ENCODE measurements around the gene OSGEP.

The OSGEP gene

DNA sequence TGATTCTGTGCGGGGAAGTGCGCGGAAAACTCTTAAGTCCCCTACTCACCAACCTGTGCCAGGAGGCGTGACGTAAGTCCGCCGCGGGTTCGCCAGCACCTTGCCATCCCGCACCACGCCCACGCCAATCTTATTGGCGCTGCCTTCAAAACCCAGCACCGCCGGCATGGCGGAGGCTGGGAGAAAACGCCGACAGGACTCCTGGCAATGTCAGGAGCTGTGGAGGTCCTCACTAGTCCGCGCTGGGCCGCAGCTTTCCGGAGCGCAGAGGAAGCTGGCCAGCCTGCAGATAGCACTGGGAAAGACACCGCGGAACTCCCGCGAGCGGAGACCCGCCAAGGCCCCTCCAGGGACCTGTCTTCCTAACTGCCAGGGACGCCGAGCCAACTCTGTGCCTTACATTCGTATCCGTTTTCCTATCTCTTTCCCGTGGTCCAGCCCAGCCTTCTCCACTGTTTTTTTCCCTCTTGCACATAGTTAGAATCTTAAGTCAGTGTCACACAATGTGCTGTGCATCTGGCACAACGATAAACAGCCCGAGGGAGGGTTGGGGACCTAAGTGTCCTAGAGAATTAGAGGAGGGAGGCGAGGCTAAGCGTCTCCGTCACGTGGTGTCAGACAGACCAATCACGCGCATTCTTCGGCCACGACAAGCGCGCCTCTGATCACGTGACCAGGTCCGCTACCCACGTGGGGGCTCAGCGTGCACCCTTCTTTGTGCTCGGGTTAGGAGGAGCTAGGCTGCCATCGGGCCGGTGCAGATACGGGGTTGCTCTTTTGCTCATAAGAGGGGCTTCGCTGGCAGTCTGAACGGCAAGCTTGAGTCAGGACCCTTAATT is at the start of gene OSGEP, which contains the start of gene APEX1:
OSGEP (minus strand) TSS at position 297 of the 839 bp plus-strand sequence; CDS start at position 168, 129 bp downstream.
APEX1 (plus strand) TSS at position 711 of the 839 bp plus-strand sequence. CDS start 420 bp downstream, outside the sequence.
- DNase-seq (ENCODE audit: low read depth), result peak; percentile 99
- no peak for TF ChIP-seq CTCF (IDR thresholded peaks at IDR 0.05; ENCODE audit: low read depth, low read length, missing control alignments)
- peak within 1 kb of the TSS; percentile 78 for H3K4me3 ChIP-seq (ENCODE audit: low read depth, low read length)

- TF ChIP-seq CTCF (IDR thresholded peaks at IDR 0.05; ENCODE audit: low read depth, low read length, missing control alignments), result no peak
- no peak for DNase-seq (ENCODE audit: low read depth)
- no peak overlapping the region for H3K4me3 ChIP-seq (ENCODE audit: low read depth, low read length)
These were observed 49.3 kb upstream of the OSGEP start for GRCh38 chr14:20503898-20504297.

DNA sequence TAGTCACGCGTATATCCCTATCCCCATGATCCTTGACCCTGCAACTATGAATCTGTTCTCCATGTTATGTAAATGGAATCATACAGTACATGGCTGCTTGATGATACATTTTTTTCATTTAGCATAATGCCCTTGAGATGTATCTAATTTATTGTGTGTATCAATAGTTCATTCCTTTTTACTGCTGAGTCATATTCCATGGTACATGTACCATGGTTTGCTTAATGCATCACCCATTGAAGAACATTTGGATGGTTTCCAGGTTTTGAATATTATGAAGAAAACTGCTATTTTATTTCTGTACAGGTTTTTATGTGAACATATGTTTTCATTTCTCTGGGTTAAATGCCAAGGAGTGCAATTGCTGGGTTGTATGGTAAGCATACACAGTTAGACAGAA is 46.7 kb upstream of the OSGEP start:
- no peak for TF ChIP-seq CTCF (IDR thresholded peaks at IDR 0.05; ENCODE audit: low read depth, low read length, missing control alignments)
- no peak for DNase-seq (ENCODE audit: low read depth)
- H3K4me3 ChIP-seq (ENCODE audit: low read depth, low read length), result no peak overlapping the region

- no peak for DNase-seq (ENCODE audit: low read depth)
- TF ChIP-seq CTCF (IDR thresholded peaks at IDR 0.05; ENCODE audit: low read depth, low read length, missing control alignments), result no peak
- H3K4me3 ChIP-seq (ENCODE audit: low read depth, low read length), result no peak overlapping the region
These were observed 45.3 kb upstream of the OSGEP start for GRCh38 chr14:20499881-20500280.

GRCh38 chr14:20499108-20499507 is 44.5 kb upstream of the OSGEP start:
- DNase-seq (ENCODE audit: low read depth), result no peak
- no peak overlapping the region for H3K4me3 ChIP-seq (ENCODE audit: low read depth, low read length)
- no peak for TF ChIP-seq CTCF (IDR thresholded peaks at IDR 0.05; ENCODE audit: low read depth, low read length, missing control alignments)

DNA sequence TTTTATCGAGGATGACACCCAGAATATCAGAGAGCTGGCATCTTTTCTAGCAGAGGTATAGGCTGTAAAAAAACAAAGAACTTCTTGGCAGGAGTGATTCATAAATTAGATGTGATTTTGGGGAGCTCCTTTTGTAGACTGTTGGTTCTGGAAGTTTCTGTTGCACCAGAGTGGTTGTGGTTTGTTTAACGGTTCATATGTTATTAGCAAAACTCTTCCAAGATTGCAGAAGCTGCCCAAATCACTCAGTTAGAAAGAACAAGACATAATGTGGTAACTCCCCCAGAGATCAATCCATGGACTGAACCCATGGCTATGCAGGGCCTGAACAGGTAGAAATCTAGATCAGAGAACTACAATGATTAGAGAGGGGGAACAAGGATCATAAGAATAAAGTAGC is 44.0 kb upstream of the OSGEP start:
- H3K4me3 ChIP-seq (ENCODE audit: low read depth, low read length), result no peak overlapping the region
- DNase-seq (ENCODE audit: low read depth), result no peak
- no peak for TF ChIP-seq CTCF (IDR thresholded peaks at IDR 0.05; ENCODE audit: low read depth, low read length, missing control alignments)
